Suprapubic skin (tissue), 4 donors: Measurements from ENCODE around the gene CBY1.

Source experiments
- EP300 ChIP-seq: sonication (generic); formaldehyde crosslinking; IDR thresholded peaks from one replicate; pipeline ENCODE4 v1.6.1; 2017; ENCODE audit warnings: antibody characterized with exemption
- POLR2A ChIP-seq, 2 donors: fragments of 450-650 bp; IDR thresholded peaks; one replicate each; pipeline ENCODE4 v1.6.1; 2017; ENCODE audit warnings: antibody characterized with exemption in 2 of 2, mild to moderate bottlenecking in 2 of 2, moderate library complexity in 2 of 2
- POLR2AphosphoS5 ChIP-seq, 3 donors: sonication (generic); formaldehyde crosslinking; IDR thresholded peaks; one replicate each; pipeline ENCODE4 v1.6.1; 2017; ENCODE audit warnings: antibody characterized with exemption in 3 of 3
- TF ChIP-seq, protein P1 (sequence below), 2 donors: fragments of 200-600 bp in 1 of 2; fragments of 450-650 bp in 1 of 2; sonication (generic) in 1 of 2; IDR thresholded peaks; one replicate each; pipeline ENCODE4 v1.5.1; 2016 to 2019; ENCODE audit warnings: antibody characterized with exemption in 2 of 2, mild to moderate bottlenecking in 1 of 2, moderate library complexity in 1 of 2

- TF ChIP-seq EP300 = no peak
- TF ChIP-seq, protein P1, sequence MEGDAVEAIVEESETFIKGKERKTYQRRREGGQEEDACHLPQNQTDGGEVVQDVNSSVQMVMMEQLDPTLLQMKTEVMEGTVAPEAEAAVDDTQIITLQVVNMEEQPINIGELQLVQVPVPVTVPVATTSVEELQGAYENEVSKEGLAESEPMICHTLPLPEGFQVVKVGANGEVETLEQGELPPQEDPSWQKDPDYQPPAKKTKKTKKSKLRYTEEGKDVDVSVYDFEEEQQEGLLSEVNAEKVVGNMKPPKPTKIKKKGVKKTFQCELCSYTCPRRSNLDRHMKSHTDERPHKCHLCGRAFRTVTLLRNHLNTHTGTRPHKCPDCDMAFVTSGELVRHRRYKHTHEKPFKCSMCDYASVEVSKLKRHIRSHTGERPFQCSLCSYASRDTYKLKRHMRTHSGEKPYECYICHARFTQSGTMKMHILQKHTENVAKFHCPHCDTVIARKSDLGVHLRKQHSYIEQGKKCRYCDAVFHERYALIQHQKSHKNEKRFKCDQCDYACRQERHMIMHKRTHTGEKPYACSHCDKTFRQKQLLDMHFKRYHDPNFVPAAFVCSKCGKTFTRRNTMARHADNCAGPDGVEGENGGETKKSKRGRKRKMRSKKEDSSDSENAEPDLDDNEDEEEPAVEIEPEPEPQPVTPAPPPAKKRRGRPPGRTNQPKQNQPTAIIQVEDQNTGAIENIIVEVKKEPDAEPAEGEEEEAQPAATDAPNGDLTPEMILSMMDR (IDR thresholded peaks at IDR 0.05) = no peak
- TF ChIP-seq POLR2A (IDR thresholded peaks at IDR 0.05) = no peak
- no peak for TF ChIP-seq POLR2AphosphoS5 (IDR thresholded peaks at IDR 0.05)
These were observed 44.0 kb upstream of the CBY1 start for GRCh38 chr22:38612217-38613006.
